Lower leg skin (tissue), 4 donors: ENCODE data around the gene KXD1. TPM values are rescaled to one million over a fixed set of nuclear protein-coding genes. Genes with fewer than 3 reads are reported as not detected.

Experiments used
- DNase-seq, 2 donors: peaks; one replicate each; pipeline ENCODE4 v3.0.0-alpha.2; 2019; ENCODE audit warnings: low spot score in 2 of 2
- H3K4me3 ChIP-seq: fragments of 200-600 bp; sonication (generic); 2 replicates; pipeline ENCODE4 v1.5.1; 2017; ENCODE audit warnings: mild to moderate bottlenecking, low read depth; ENCODE audit not compliant: poor library complexity, severe bottlenecking
- CTCF ChIP-seq, 3 donors: fragments of 450-650 bp; IDR thresholded peaks; one replicate each; pipeline ENCODE4 v1.5.1; 2016; ENCODE audit warnings: antibody characterized with exemption in 3 of 3, mild to moderate bottlenecking in 3 of 3, moderate library complexity in 2 of 3
- POLR2A ChIP-seq, 2 donors: fragments of 450-650 bp; IDR thresholded peaks; one replicate each; pipeline ENCODE4 v1.6.1; 2016 to 2017; ENCODE audit warnings: antibody characterized with exemption in 2 of 2, mild to moderate bottlenecking in 1 of 2, moderate library complexity in 1 of 2
- WGBS, 2 donors: methylation state at CpG; one replicate each; pipeline ENCODE4 v1.1.5; 2018; 5-methylcytosine and 5-hydroxymethylcytosine counted together
- intact Hi-C: fragments of 100-400 bp; cut with DNase I; formaldehyde crosslinking; loops from one replicate; pipeline ENCODE4 v1.15.0; 2023; ENCODE audit warnings: low total_unique reads
- total RNA-seq, 4 donors: library from RNA; depleted of rRNA; stranded (reverse); fragments of >200 nt; gene quantifications; one replicate each; pipeline ENCODE4 v1.1.0, GENCODE V29; 2016

The KXD1 gene
- total RNA-seq, 4 donors from 2014 or later, result 61.9 to 98.5 (median 89.7) TPM

- 1 to 4% methylated on average over 25 to 51 of the region's 65 CpGs for WGBS, 2 donors
- intact Hi-C loops, result no loop called here
- H3K4me3 ChIP-seq, result peak overlapping the region; percentile 11
Observed at GRCh38 chr19:18605546-18606280, 48.0 kb downstream of the KXD1 start.

GRCh38 chr19:18606281-18607225 lies 48.9 kb downstream of the KXD1 start, which contains the start of gene CRLF1:
CRLF1 (minus strand) TSS chr19:18606799; CDS start chr19:18606656, 143 bp downstream.
- no peak for DNase-seq
- TF ChIP-seq POLR2A (IDR thresholded peaks at IDR 0.05) (no peak), CTCF (IDR thresholded peaks at IDR 0.05) (no peak)
- intact Hi-C loops, result no loop called here
- 0 to 1% methylated on average over 10 to 67 of the region's 116 CpGs for WGBS, 2 donors
- peak within 1 kb of the TSS; percentile 11 for H3K4me3 ChIP-seq

More at GRCh38 chr19:18605546-18606280, 48.0 kb downstream of the KXD1 start:
- TF ChIP-seq CTCF (IDR thresholded peaks at IDR 0.05) (no peak), POLR2A (IDR thresholded peaks at IDR 0.05) (no peak)
- no peak for DNase-seq

DNA sequence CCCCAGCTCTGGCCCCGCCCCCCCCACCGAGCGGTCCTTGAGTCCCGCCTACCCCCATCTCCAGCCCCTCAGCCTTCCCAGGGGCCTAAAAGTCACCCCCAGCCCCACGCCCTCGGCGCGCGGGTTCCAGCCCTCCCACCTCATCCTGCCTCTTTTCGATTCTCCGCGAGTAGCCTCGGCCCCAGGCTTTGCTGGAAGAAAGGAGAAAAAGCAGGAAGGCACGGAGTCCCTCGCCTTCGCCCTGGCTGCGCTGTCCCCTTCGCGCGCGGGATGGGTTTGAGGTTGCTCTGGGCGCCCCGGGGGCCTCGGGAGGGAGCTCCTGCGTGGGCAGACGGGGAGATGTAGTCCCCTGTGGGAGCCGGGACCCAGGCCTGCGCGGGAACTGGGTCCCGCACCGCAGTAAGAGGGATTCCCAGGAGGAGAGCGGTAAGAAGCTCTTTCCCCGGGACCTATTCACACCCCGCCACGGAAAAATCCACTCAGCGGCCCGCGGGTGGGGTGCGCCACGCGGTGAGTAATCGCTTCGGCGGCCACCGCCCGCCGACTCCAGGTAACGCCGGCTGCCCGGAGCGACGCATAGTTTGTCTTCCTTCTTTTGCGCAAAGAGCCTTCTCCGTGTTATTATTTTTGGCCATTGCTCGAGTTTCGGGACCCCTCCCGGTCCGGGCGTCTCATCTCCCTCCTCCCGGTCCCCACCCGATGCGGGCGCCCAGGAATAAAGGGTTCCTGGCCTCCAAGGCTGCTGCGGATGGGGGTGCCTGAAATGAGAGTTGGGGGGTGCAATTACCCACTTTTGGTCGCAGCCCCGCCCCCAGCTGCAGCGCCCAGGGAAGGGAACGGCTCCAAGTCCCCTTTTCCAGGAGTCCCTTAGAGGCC lies 49.8 kb downstream of the KXD1 start:
- 1 to 3% methylated on average over 44 to 59 of the region's 68 CpGs for WGBS, 2 donors
- TF ChIP-seq CTCF (IDR thresholded peaks at IDR 0.05) (no peak), POLR2A (IDR thresholded peaks at IDR 0.05) (no peak)
- no peak for DNase-seq
- intact Hi-C loops, result no loop called here
- H3K4me3 ChIP-seq, result no peak overlapping the region

DNA sequence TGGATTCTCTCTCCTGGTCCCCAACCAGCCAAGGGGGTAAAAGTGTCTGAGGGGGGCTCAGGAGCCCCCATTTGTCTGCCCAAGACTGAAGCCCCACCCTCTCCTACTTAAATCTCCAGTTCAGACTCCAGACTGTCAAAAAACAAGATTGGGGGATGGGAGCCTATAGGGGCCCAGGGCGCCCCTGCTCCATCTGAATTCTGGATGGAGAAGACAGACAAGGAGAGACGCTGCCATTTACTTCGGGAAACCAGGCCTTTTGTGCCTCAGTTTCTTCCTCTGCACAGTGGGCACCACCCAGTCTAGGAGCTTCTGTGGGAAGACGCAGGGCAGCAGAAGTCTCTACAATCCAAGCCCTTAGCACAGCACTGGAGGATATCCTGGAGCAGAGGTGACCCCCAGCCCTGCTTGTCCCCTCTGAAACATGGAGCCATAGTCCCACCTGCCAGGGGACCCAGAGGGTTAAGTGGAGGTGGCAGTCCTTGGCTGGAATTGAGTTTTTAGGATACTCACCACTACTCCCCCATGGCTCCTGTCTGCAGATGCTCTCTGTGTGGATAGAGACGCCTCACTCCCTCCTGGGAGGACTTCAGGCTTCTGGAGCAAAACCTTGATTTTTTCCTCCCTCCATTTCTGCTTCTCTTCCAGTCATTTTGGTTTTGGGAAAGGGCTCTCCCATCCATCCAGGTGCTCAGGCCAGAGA lies 50.6 kb downstream of the KXD1 start:
- TF ChIP-seq CTCF (IDR thresholded peaks at IDR 0.05) (no peak), POLR2A (IDR thresholded peaks at IDR 0.05) (no peak)
- 32 to 63% methylated on average over 5 of the region's 5 CpGs for WGBS, 2 donors
- intact Hi-C loops, result no loop called here
- DNase-seq, result no peak
- no peak overlapping the region for H3K4me3 ChIP-seq
